T-helper 2 cell (primary cell): ENCODE data around the gene ABRACL.
"Not testable (repeated sequence)": the region's sequence is repeated elsewhere in the genome, so short reads cannot be mapped to it uniquely, and the experiment has no call there.

Experiments used
- DNase-seq, 5 experiments: peaks; one replicate each; pipeline versions ENCODE4 v3.0.0 to v3.0.0-alpha.2; 2012 to 2022

ABRACL gene

DNA sequence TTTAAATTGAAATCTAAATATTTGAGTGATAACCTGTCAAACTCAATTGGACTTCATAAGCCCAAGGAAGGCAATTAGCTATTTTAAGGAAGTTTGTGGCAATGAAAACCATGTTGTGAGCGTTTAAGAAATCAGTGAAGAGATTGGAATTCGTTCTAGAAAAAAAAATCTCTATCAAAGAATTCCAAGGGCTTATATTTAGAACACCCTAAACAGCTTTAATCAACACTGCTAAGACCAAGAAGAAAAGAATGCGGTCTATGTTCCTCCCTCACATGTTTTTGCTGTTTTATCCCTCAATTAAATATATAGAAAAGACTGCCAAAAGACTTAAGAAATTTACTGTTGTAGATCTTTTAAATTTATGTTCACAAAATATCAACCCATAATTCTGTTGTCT lies 16.6 kb upstream of the ABRACL start:
- DNase-seq = no peak

- no peak for DNase-seq
Observed at GRCh38 chr6:139013185-139013800, 15.3 kb upstream of the ABRACL start.

- DNase-seq = no peak
Observed at GRCh38 chr6:139014945-139015344, 13.6 kb upstream of the ABRACL start.

- no peak for DNase-seq
Observed at GRCh38 chr6:139016337-139017213, 12.0 kb upstream of the ABRACL start.

DNA sequence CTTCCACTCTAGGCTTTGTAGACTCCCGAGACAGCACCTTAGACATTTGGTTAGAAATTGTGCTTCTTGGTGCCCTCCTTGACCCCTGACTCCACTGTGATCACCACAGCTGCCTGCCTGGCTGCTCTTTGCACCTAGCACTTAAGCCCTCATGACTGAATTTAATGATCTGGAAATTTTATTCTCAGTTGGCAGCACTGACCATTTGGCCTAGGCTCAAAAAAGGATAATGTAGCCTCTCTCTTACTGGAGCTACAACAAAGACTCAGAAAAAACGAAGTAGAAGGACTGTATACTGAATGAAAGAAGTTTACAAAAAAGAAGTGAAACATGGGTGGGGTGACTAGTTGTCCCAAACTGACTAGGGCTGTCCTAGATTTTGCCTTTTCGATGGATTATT lies 11.3 kb upstream of the ABRACL start:
- no peak for DNase-seq

GRCh38 chr6:139019722-139020121 lies 8.8 kb upstream of the ABRACL start:
- no peak for DNase-seq

DNA sequence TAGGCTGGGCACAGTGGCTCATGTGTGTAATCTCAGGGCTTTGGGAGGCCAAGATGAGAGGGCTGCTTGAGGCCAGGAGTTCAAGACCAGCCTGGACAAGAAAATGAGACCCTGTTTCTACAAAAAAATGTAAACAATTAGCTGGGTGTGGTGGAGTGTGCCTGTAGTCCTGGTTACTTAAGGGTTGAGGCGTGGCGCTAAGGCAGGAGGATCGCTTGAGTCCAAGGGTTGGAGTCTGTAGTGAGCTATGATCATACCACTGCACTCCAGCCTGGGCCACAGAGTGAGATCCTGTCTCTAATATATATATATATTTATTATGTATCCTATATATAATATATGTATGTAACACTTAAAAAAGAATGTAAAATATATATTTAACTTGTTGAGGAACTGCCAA lies 7.9 kb upstream of the ABRACL start:
- DNase-seq = no peak

DNA sequence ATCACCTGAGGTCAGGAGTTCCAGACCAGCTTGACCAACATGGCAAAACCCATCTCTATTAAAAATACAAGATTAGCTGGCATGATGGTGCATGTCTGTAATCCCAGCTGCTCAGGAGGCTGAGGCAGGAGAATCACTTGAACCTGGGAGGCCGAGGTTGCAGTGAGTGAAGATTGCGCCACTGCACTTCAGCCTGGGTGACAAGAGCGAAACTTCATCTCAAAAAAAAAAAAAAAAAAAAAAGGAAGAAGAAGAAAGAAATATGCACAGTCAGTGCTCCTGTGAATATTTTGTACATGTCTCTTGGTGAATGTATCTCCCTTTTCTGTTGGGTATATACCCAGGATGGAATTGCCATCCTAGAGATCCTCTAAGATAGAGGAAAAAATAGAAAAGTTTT lies 3.1 kb upstream of the ABRACL start:
- DNase-seq = not testable (repeated sequence)

- DNase-seq = peak in 3 of 5 experiments; percentile 6 to 87 (median 24)
Observed at GRCh38 chr6:139027620-139028182, 844 bp upstream of the ABRACL start.

- DNase-seq = no peak
Observed at GRCh38 chr6:139028215-139028657, 309 bp upstream of the ABRACL start.

DNA sequence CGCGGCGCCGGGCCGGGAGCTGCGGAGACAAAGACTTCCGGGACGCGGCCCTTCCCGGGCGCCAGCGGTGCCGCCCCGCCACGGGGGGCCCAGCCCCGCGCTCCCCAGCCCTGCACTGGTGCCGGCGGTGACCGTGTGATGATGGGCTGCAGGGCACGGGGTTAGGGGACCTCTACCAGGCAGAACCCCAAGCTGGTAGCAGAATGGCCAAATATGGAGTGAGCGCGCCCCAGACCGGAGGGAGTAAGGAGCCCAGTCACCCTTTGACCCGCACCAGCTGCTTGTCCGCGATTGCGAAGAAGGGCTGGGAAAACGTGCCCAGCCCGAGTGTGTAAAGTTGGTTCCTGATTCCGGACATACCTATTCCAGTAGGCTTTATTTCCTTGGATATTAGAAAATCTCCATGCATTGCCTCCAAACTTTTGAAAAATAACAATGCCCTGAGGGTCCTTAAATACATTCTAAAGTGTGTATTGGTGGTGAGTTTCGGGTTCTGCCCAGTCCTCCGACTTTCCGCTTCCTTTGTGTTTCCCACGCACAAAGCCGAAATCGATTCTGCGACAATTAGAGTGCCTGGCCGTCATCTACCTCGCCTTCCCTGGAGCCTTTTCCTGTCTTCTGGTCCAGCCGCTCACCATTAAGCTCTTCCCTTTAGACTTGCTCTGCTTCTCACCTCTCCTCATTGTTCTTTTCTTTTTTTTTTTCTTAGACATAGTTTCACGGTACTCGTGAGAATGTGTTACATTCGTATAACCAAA lies 1.1 kb downstream of the ABRACL start:
- peak in 4 of 5 experiments; percentile 5 to 9 (median 9) for DNase-seq

DNA sequence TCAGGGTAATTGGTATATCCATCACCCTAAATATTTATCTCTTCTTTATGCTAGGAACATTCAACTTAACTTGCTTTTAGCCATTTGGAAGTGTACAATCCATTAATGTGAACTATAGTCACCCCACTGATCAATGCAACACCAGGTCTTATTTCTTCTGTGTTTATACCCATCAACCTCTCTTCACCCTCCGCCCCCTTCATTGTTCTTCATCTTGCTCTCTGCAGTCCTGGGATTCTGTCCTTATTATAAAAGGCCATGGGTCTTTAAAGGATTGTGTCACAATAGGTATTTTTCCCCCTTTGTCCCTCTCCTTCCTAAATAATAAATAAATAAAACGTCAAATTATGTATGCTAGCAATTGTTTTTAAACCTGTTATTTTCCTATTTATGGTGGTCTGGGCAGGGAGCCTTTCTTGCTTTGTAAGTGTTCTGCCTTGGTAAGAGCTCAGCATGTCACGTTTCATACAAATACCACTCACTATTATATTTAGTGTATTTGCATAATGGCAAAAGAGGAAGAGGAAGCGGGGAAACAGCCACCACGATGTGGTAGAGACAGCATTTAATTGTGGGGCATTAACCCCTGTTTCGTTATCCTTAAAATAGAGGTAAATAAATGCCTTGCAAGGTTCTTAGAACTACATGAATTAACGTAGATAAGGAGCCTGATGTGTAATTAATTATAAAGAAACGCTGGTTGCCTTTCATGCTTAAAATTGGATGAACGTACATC lies 1.9 kb downstream of the ABRACL start:
- DNase-seq = peak in 1 of 5 experiments; percentile 76

GRCh38 chr6:139037490-139037889 lies 8.9 kb downstream of the ABRACL start:
- no peak for DNase-seq

DNA sequence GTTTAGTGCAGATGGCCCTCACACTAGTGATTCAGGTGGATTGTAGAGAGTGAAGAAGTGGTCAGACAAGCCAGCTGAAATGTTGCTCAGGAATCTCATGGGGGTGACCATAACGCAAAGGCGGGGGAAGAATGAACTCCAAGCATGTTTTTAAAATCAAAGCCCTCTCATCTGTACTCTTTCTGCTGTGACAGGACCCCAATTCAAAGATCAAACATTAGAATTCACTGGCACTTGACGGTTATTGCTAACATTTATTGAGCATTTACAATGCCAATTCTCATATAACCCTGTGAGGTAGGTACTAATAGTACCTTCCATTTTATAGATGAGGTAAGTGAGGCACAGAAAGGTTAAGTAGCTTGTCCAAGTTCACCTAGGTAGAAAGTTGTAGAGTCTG lies 15.7 kb downstream of the ABRACL start:
- no peak for DNase-seq

- DNase-seq = no peak
Observed at GRCh38 chr6:139047677-139048076, 19.1 kb downstream of the ABRACL start.

- not testable (repeated sequence) for DNase-seq
Observed at GRCh38 chr6:139048912-139049311, 20.4 kb downstream of the ABRACL start.

- not testable (repeated sequence) for DNase-seq
Observed at GRCh38 chr6:139050131-139050769, 21.7 kb downstream of the ABRACL start.

DNA sequence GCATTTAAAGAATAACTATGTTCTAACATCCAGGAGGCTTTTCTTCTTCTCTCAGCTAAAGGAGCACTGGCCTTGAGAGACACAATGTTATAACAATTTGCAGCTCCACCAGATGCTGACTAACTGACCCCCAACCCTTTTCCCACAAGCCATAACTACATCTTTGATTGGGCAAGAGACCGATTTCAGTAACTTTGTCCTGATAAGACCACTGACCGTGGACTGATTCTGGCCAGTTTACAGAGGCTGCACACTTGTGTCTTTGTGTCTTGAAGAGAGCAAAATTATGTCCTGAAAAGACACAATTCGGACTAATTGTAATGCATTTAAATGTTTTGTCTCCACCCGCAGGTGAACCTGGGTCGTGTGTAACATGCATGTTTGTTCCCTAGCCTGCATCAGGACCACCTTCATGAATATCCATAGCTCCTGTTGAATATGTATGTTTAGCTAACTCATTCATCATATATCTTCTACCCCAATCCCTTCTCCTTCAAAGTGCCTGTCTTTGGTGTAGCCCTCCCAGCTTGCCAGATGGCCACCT lies 22.3 kb downstream of the ABRACL start:
- DNase-seq = no peak

GRCh38 chr6:139051396-139052060 lies 23.0 kb downstream of the ABRACL start:
- peak in 1 of 5 experiments; percentile 26 for DNase-seq

DNA sequence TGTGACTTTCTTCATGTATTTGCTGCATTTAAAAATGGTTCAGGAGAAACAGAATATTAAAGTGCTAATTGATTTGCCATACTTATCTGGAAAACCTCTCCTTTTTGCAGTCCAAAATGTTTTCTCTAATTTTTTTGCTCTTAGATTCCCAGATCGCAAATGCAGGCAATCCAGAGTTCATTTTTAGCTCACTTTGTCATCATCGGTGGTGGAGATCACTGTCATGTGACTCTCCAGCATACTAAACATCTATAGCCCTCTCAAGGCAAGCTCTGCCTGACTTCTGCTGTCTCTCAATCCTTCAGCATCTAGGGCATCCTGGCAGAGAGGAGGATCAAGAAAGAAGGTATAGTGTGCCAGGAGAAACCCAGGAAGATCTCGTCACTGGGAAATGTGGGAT lies 24.8 kb downstream of the ABRACL start:
- DNase-seq = no peak

GRCh38 chr6:139054001-139054400 lies 25.5 kb downstream of the ABRACL start:
- DNase-seq = no peak
